HepG2 (cell line): ENCODE measurements around the gene MSMP. TPM values are rescaled to one million over a fixed set of nuclear protein-coding genes. Genes with fewer than 3 reads are reported as not detected.

Experiments used
- AGO2 ChIP-seq: fragments of 200-400 bp; formaldehyde crosslinking; optimal IDR thresholded peaks from 2 replicates; pipeline ENCODE3; 2017; ENCODE audit warnings: mild to moderate bottlenecking, low read depth, low read length, moderate library complexity
- CEBPG ChIP-seq: IDR thresholded peaks from 2 replicates; pipeline ENCODE4 v1.6.1; 2016
- ESRRA ChIP-seq: sonication (generic); formaldehyde crosslinking; IDR thresholded peaks from 2 replicates; pipeline ENCODE4 v1.5.1; 2020; ENCODE audit warnings: mild to moderate bottlenecking, low read depth, missing genetic modification reagents
- FLYWCH1 ChIP-seq: sonication (generic); formaldehyde crosslinking; IDR thresholded peaks from 2 replicates; pipeline ENCODE4 v1.8.1; 2023; ENCODE audit warnings: mild to moderate bottlenecking, missing genetic modification reagents
- HIVEP1 ChIP-seq: sonication (generic); formaldehyde crosslinking; IDR thresholded peaks from 2 replicates; pipeline ENCODE4 v1.4.0; 2020; ENCODE audit warnings: mild to moderate bottlenecking, missing genetic modification reagents
- POLR2G ChIP-seq: fragments of 200-400 bp; formaldehyde crosslinking; IDR thresholded peaks from 2 replicates; pipeline ENCODE4 v1.6.1; 2018; ENCODE audit warnings: mild to moderate bottlenecking, low read depth, low read length, moderate library complexity
- RAD21 ChIP-seq: fragments of 450-650 bp; formaldehyde crosslinking; IDR thresholded peaks from 2 replicates; pipeline ENCODE4 v1.5.0; 2020; ENCODE audit warnings: mild to moderate bottlenecking
- RBM22 ChIP-seq: fragments of 200-400 bp; formaldehyde crosslinking; optimal IDR thresholded peaks from 2 replicates; pipeline ENCODE3; 2017; ENCODE audit warnings: mild to moderate bottlenecking, low read length, moderate library complexity
- SALL2 ChIP-seq: sonication (generic); formaldehyde crosslinking; IDR thresholded peaks from 2 replicates; pipeline ENCODE4 v1.8.1; 2023; ENCODE audit warnings: mild to moderate bottlenecking, missing genetic modification reagents, inconsistent platforms
- SP140L ChIP-seq: sonication (generic); formaldehyde crosslinking; IDR thresholded peaks from 2 replicates; pipeline ENCODE4 v1.4.0; 2020; ENCODE audit warnings: missing genetic modification reagents, borderline replicate concordance
- SP2 ChIP-seq: sonication (generic); formaldehyde crosslinking; IDR thresholded peaks from 2 replicates; pipeline ENCODE4 v1.5.1; 2020; ENCODE audit warnings: mild to moderate bottlenecking, missing genetic modification reagents
- STAG1 ChIP-seq: sonication (generic); formaldehyde crosslinking; IDR thresholded peaks from 2 replicates; pipeline ENCODE4 v1.4.0; 2020; ENCODE audit warnings: missing genetic modification reagents
- TEAD3 ChIP-seq: optimal IDR thresholded peaks from 2 replicates; pipeline ENCODE3; 2016; ENCODE audit warnings: borderline replicate concordance
- THAP11 ChIP-seq: IDR thresholded peaks from 2 replicates; pipeline ENCODE4 v1.6.1; 2016; ENCODE audit warnings: missing biosample characterization, missing genetic modification reagents
- ZFY ChIP-seq: sonication (generic); formaldehyde crosslinking; IDR thresholded peaks from 2 replicates; pipeline ENCODE4 v1.4.0; 2020; ENCODE audit warnings: missing genetic modification reagents
- ZNF30 ChIP-seq: sonication (generic); formaldehyde crosslinking; IDR thresholded peaks from 2 replicates; pipeline ENCODE4 v1.5.0; 2020; ENCODE audit warnings: mild to moderate bottlenecking, missing genetic modification reagents
- ZNF317 ChIP-seq: sonication (generic); formaldehyde crosslinking; IDR thresholded peaks from 2 replicates; pipeline ENCODE4 v1.5.0; 2020; ENCODE audit warnings: mild to moderate bottlenecking, missing genetic modification reagents
- ZNF660 ChIP-seq: sonication (generic); formaldehyde crosslinking; IDR thresholded peaks from 2 replicates; pipeline ENCODE4 v1.5.1; 2020; ENCODE audit warnings: mild to moderate bottlenecking, low read depth, missing genetic modification reagents, borderline replicate concordance
- ZNF788 ChIP-seq: sonication (generic); formaldehyde crosslinking; IDR thresholded peaks from 2 replicates; pipeline ENCODE4 v1.5.0; 2020; ENCODE audit warnings: mild to moderate bottlenecking, missing genetic modification reagents, borderline replicate concordance
- polyA plus RNA-seq, 8 experiments: library from polyadenylated mRNA; depleted of rRNA in 3 of 8; stranded (reverse) in 7 of 8; unstranded in 1 of 8; fragments of >200 nt; fragmentation: Illumina TruSeq in 4 of 8; extraction: Trizol in 4 of 8; gene quantifications; 2 replicates each; pipeline versions ENCODE4 v1.2.1 to v1.2.3, GENCODE V29; 2011 to 2016; ENCODE audit warnings: low read depth in 4 of 8, missing spikeins in 1 of 8, mixed read lengths in 1 of 8; ENCODE audit not compliant: insufficient read depth in 1 of 8
- total RNA-seq, 5 experiments: library from RNA; depleted of rRNA; stranded (reverse); fragments of >200 nt; fragmentation: Illumina TruSeq; extraction: Trizol; gene quantifications; 2 replicates each; pipeline ENCODE4 v1.2.3, GENCODE V29; 2016; ENCODE audit warnings: low read depth in 1 of 5
- TF ChIP-seq, protein P1 (sequence below), 2 experiments: sonication (generic) in 1 of 2; formaldehyde crosslinking in 1 of 2; IDR thresholded peaks; 2 replicates each; pipeline versions ENCODE4 v1.4.0 to v1.6.1; 2018 to 2020; ENCODE audit warnings: missing genetic modification reagents in 2 of 2, borderline replicate concordance in 1 of 2, low read depth in 1 of 2, mild to moderate bottlenecking in 1 of 2, missing biosample characterization in 1 of 2
- TF ChIP-seq, protein P2 (sequence below): sonication (generic); formaldehyde crosslinking; IDR thresholded peaks from 2 replicates; pipeline ENCODE4 v1.5.1; 2020; ENCODE audit warnings: mild to moderate bottlenecking, missing genetic modification reagents, moderate library complexity
- TF ChIP-seq, protein P3 (sequence below): IDR thresholded peaks from 2 replicates; pipeline ENCODE4 v1.6.1; 2016; ENCODE audit warnings: mild to moderate bottlenecking
- TF ChIP-seq, protein P4 (sequence below): IDR thresholded peaks from 2 replicates; pipeline ENCODE4 v1.6.1; 2016; ENCODE audit warnings: low read depth

Gene MSMP
- total and polyA plus RNA-seq, 2 of the 13 experiments (the other 11 are each of a cell fraction or from before 2014, with no cell fraction given), result 0.24 to 0.46 TPM

DNA sequence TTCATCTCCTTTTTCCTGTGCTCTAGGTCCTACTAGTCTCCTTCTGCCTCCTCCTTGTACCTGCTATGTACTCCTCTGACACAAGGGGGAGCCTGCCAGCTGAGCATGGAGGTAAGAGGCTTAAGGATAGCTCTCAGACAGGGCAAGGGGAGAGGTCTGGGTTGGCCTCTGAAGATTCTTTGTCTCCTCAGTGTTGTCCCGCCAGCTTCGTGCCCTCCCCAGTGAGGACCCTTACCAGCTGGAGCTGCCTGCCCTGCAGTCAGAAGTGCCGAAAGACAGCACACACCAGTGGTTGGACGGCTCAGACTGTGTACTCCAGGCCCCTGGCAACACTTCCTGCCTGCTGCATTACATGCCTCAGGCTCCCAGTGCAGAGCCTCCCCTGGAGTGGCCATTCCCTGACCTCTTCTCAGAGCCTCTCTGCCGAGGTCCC is 17.9 kb downstream of the MSMP start (continued):
- TF ChIP-seq, protein P1, sequence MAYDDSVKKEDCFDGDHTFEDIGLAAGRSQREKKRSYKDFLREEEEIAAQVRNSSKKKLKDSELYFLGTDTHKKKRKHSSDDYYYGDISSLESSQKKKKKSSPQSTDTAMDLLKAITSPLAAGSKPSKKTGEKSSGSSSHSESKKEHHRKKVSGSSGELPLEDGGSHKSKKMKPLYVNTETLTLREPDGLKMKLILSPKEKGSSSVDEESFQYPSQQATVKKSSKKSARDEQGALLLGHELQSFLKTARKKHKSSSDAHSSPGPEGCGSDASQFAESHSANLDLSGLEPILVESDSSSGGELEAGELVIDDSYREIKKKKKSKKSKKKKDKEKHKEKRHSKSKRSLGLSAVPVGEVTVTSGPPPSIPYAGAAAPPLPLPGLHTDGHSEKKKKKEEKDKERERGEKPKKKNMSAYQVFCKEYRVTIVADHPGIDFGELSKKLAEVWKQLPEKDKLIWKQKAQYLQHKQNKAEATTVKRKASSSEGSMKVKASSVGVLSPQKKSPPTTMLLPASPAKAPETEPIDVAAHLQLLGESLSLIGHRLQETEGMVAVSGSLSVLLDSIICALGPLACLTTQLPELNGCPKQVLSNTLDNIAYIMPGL (CRISPR knock-in tag; IDR thresholded peaks at IDR 0.05; ENCODE audit: borderline replicate concordance in 1 of 2, low read depth in 1 of 2), result peak in 1 of 2 experiments; percentile 48; a peak in 1 of 4 replicates
- TF ChIP-seq SP2 (no peak), POLR2G (0 out of 2 replicates have a peak, but pooled peaks have one; percentile 20), RBM22 (peak; percentile 73), STAG1 (CRISPR knock-in tag) (peak; percentile 53), ZNF317 (CRISPR knock-in tag) (no peak), SALL2 (no peak), CEBPG (CRISPR knock-in tag) (0 out of 2 replicates have a peak, but pooled peaks have one; percentile 2), HIVEP1 (CRISPR knock-in tag) (no peak), FLYWCH1 (no peak), THAP11 (CRISPR knock-in tag) (peak; percentile 43; the same call in 1 of the 2 replicates), ZNF30 (CRISPR knock-in tag) (no peak), ZFY (no peak), ZNF660 (CRISPR knock-in tag) (no peak), AGO2 (peak; percentile 59), RAD21 (CRISPR knock-in tag) (0 out of 2 replicates have a peak, but pooled peaks have one; percentile 33), ESRRA (CRISPR knock-in tag) (no peak), TEAD3 (CRISPR knock-in tag) (peak; percentile 50), ZNF788 (CRISPR knock-in tag) (peak; percentile 23; the same call in 1 of the 2 replicates), SP140L (no peak)
- TF ChIP-seq, protein P2, sequence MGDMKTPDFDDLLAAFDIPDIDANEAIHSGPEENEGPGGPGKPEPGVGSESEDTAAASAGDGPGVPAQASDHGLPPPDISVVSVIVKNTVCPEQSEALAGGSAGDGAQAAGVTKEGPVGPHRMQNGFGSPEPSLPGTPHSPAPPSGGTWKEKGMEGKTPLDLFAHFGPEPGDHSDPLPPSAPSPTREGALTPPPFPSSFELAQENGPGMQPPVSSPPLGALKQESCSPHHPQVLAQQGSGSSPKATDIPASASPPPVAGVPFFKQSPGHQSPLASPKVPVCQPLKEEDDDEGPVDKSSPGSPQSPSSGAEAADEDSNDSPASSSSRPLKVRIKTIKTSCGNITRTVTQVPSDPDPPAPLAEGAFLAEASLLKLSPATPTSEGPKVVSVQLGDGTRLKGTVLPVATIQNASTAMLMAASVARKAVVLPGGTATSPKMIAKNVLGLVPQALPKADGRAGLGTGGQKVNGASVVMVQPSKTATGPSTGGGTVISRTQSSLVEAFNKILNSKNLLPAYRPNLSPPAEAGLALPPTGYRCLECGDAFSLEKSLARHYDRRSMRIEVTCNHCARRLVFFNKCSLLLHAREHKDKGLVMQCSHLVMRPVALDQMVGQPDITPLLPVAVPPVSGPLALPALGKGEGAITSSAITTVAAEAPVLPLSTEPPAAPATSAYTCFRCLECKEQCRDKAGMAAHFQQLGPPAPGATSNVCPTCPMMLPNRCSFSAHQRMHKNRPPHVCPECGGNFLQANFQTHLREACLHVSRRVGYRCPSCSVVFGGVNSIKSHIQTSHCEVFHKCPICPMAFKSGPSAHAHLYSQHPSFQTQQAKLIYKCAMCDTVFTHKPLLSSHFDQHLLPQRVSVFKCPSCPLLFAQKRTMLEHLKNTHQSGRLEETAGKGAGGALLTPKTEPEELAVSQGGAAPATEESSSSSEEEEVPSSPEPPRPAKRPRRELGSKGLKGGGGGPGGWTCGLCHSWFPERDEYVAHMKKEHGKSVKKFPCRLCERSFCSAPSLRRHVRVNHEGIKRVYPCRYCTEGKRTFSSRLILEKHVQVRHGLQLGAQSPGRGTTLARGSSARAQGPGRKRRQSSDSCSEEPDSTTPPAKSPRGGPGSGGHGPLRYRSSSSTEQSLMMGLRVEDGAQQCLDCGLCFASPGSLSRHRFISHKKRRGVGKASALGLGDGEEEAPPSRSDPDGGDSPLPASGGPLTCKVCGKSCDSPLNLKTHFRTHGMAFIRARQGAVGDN, result peak; percentile 23; the same call in 1 of the 2 replicates
- TF ChIP-seq, protein P3, sequence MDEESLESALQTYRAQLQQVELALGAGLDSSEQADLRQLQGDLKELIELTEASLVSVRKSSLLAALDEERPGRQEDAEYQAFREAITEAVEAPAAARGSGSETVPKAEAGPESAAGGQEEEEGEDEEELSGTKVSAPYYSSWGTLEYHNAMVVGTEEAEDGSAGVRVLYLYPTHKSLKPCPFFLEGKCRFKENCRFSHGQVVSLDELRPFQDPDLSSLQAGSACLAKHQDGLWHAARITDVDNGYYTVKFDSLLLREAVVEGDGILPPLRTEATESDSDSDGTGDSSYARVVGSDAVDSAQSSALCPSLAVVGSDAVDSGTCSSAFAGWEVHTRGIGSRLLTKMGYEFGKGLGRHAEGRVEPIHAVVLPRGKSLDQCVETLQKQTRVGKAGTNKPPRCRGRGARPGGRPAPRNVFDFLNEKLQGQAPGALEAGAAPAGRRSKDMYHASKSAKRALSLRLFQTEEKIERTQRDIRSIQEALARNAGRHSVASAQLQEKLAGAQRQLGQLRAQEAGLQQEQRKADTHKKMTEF (CRISPR knock-in tag), result 0 out of 2 replicates have a peak, but pooled peaks have one; percentile 39
- TF ChIP-seq, protein P4, sequence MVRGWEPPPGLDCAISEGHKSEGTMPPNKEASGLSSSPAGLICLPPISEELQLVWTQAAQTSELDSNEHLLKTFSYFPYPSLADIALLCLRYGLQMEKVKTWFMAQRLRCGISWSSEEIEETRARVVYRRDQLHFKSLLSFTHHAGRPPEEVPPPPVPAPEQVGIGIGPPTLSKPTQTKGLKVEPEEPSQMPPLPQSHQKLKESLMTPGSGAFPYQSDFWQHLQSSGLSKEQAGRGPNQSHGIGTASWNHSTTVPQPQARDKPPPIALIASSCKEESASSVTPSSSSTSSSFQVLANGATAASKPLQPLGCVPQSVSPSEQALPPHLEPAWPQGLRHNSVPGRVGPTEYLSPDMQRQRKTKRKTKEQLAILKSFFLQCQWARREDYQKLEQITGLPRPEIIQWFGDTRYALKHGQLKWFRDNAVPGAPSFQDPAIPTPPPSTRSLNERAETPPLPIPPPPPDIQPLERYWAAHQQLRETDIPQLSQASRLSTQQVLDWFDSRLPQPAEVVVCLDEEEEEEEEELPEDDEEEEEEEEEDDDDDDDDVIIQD, result no peak
